Stomach (tissue), 9 donors: Measurements from ENCODE around the gene WNT9B. TPM values are rescaled to one million over a fixed set of nuclear protein-coding genes. Genes with fewer than 3 reads are reported as not detected.

Source experiments
- DNase-seq, 2 donors: peaks; one replicate each; pipeline versions ENCODE4 v3.0.0 to v3.0.0-alpha.2; 2013 to 2019
- H3K27ac ChIP-seq, 5 donors: fragments of 200-600 bp in 4 of 5; sonication (generic) in 4 of 5; one replicate each; pipeline ENCODE4 v1.5.1; 2013 to 2019; ENCODE audit warnings: mild to moderate bottlenecking in 1 of 5, moderate library complexity in 1 of 5
- H3K27me3 ChIP-seq, 3 donors: fragments of 200-600 bp; sonication (generic); one replicate each; pipeline ENCODE4 v1.5.1; 2017 to 2019; ENCODE audit warnings: mixed run types in 1 of 3
- H3K36me3 ChIP-seq, 4 donors: fragments of 200-600 bp; sonication (generic); 1 replicate in 3 of 4; 2 replicates in 1 of 4; pipeline ENCODE4 v1.5.1; 2016 to 2019
- H3K4me1 ChIP-seq, 4 donors: fragments of 200-600 bp; sonication (generic); one replicate each; pipeline ENCODE4 v1.5.1; 2016 to 2019
- H3K4me3 ChIP-seq, 4 donors: fragments of 200-600 bp; sonication (generic) in 3 of 4; one replicate each; pipeline ENCODE4 v1.5.1; 2016 to 2019; ENCODE audit warnings: mild to moderate bottlenecking in 1 of 4
- H3K9me3 ChIP-seq, 4 donors: fragments of 200-600 bp; sonication (generic); one replicate each; pipeline ENCODE4 v1.5.1; 2016 to 2019
- CTCF ChIP-seq, 7 experiments: fragments of 450-650 bp in 4 of 7; fragments of 200-600 bp in 3 of 7; sonication (generic) in 3 of 7; IDR thresholded peaks; one replicate each; pipeline ENCODE4 v1.5.1; 2016 to 2019; ENCODE audit warnings: antibody characterized with exemption in 7 of 7, control low read depth in 2 of 7, mild to moderate bottlenecking in 1 of 7
- EP300 ChIP-seq: sonication (generic); formaldehyde crosslinking; IDR thresholded peaks from one replicate; pipeline ENCODE4 v1.6.1; 2017; ENCODE audit warnings: antibody characterized with exemption
- POLR2A ChIP-seq, 4 donors: fragments of 450-650 bp; IDR thresholded peaks; one replicate each; pipeline ENCODE4 v1.6.1; 2016; ENCODE audit warnings: antibody characterized with exemption in 4 of 4, control low read depth in 2 of 4, mild to moderate bottlenecking in 1 of 4, moderate library complexity in 1 of 4
- POLR2AphosphoS5 ChIP-seq, 3 donors: sonication (generic); formaldehyde crosslinking; IDR thresholded peaks; one replicate each; pipeline ENCODE4 v1.6.1; 2016; ENCODE audit warnings: antibody characterized with exemption in 3 of 3
- WGBS, 5 donors: extraction: QIAGEN DNeasy Blood & Tissue Kit in 3 of 5; methylation state at CpG; one replicate each; pipeline versions ENCODE4 v1.1.5 to v1.1.7; 2013 to 2018; 5-methylcytosine and 5-hydroxymethylcytosine counted together
- intact Hi-C: fragments of 100-400 bp; cut with DNase I; formaldehyde crosslinking; loops from one replicate; pipeline ENCODE4 v1.15.1; 2023; ENCODE audit warnings: low total_unique reads
- polyA plus RNA-seq, 3 donors: library from polyadenylated mRNA; stranded (reverse); fragments of 200-250 nt; gene quantifications; one replicate each; pipeline ENCODE4 v1.2.3, GENCODE V29; 2013
- total RNA-seq, 5 donors: library from RNA; depleted of rRNA; stranded (reverse); fragments of >200 nt; gene quantifications; one replicate each; pipeline versions ENCODE4 v1.1.0 to v1.2.3, GENCODE V29; 2014 to 2016
- donor health status: healthy with polysubstance abuse.
- donor health status: Bipolar disorder and iron deficiency.
- donor health status: healthy.

The WNT9B gene
- total and polyA plus RNA-seq, 8 donors: 0.05 TPM; not detected in 7

DNA sequence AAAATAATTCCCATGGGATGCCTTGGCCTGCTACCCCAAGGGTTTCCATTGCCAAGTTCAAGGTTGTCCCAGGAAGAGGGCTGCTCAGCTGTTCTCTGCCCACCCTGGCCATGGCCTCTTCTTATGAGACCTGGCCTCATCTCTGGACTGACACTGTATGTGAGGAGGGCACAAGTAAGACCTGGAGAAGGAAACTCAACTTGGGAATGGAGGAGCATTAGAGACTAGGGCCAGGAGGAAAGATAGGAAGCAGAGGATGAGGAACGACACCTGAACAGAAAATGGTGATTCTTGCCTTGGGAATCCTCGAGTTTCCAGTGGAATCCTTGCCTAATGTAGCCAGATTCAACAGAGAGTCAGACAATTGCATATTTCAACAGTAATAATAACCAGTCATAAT lies 47.0 kb downstream of the WNT9B start:
- Histone ChIP-seq H3K36me3 (no peaks in the 10 kb centered on the region), H3K9me3 (peaks cover 0 to 9% (median 6%) of the 10 kb centered on the region in 4 donors), H3K27ac (no peak overlapping the region), H3K27me3 (peaks cover 0 to 32% (median 19%) of the 10 kb centered on the region in 3 donors), H3K4me3 (no peak overlapping the region), H3K4me1 (no peaks in the 10 kb centered on the region)
- intact Hi-C loops: no loop called here
- no peak for TF ChIP-seq POLR2A (IDR thresholded peaks at IDR 0.05)
- no peak for TF ChIP-seq EP300
- no peak for TF ChIP-seq POLR2AphosphoS5 (IDR thresholded peaks at IDR 0.05)
- TF ChIP-seq CTCF (IDR thresholded peaks at IDR 0.05): no peak
- 50 to 75% (median 63%) methylated on average over 2 of the region's 2 CpGs for WGBS, 5 donors
- DNase-seq: no peak

GRCh38 chr17:46898860-46899259 lies 47.5 kb downstream of the WNT9B start:
- DNase-seq: no peak
- intact Hi-C loops: no loop called here
- Histone ChIP-seq H3K27ac (no peak overlapping the region), H3K27me3 (peaks cover 0 to 32% (median 14%) of the 10 kb centered on the region in 3 donors), H3K36me3 (no peaks in the 10 kb centered on the region), H3K4me1 (no peaks in the 10 kb centered on the region), H3K4me3 (no peak overlapping the region), H3K9me3 (peaks cover 0 to 9% (median 6%) of the 10 kb centered on the region in 4 donors)
- TF ChIP-seq POLR2A (IDR thresholded peaks at IDR 0.05): no peak
- 89 to 97% (median 96%) methylated on average over 5 of the region's 5 CpGs for WGBS, 5 donors

DNA sequence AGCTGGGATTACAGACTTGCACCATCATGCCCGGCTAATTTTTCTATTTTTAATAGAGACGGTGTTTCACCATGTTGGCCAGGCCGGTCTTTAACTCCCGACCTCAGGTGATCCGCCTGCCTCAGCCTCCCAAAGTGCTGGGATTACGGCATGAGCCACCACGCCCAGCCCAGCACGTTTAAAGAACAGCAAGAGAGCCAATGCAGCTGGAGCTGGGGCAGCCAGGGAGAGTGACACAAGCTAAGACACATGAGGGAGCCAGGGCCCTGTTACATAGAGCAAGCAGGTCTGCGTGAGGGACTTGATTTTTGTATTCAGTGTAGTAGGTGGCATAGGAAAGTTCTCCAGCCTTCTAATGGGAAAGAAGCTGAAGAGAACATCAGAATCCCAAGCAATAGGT lies 49.9 kb downstream of the WNT9B start:
- H3K9me3 ChIP-seq: peaks cover 0 to 9% (median 6%) of the 10 kb centered on the region in 4 donors
- intact Hi-C loops: no loop called here
- no peaks in the 10 kb centered on the region for H3K4me1 ChIP-seq
- H3K27ac ChIP-seq: no peak overlapping the region
- no peaks in the 10 kb centered on the region for H3K36me3 ChIP-seq
- 65 to 81% (median 74%) methylated on average over 9 of the region's 9 CpGs for WGBS, 5 donors
- TF ChIP-seq CTCF (IDR thresholded peaks at IDR 0.05) (no peak), POLR2AphosphoS5 (IDR thresholded peaks at IDR 0.05) (no peak), POLR2A (IDR thresholded peaks at IDR 0.05) (no peak), EP300 (no peak)
- H3K4me3 ChIP-seq: no peak overlapping the region
- peaks cover 0 to 20% (median 0%) of the 10 kb centered on the region in 3 donors for H3K27me3 ChIP-seq
- DNase-seq: no peak

DNA sequence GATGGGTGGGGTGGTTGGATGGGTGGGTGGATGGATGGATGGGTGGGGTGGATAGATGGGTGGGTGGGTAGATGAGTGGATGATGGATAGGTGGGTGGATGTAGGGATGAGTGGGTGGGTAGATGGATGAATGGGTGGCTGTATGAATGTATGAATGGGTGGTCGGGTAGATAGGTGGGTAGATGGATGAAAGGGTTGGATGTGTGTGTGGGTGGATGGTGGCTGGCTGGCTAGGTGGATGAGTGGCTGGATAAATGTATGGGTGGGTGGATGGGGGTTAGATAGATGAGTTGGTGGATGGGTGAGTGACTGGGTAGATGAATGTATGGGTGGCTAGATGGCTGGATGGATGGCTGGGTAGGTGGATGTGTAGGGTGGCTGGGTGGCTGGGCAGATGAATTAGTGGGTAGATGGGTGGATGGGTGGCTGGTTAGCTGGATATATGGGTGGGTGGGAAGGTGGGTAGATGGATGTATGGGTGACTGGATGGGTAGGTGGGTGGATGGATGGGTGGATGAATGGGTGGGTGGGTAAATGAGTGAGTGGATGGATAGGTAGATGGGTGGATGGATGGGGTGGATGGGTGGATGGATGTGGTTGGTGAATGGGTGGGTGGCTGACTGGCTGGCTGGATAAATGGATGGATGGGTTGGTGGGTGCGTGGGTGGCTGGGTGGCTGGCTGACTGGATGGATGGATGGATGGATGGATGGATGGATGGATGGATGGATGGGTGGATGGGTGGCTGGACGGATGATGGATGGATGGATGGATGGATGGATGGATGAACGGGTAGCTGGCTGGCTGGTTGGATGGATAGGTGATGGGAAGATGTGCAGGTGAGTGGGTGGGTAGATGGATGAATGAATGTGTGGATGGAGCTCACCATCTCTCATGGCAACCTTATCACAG lies 52.6 kb downstream of the WNT9B start:
- H3K4me3 ChIP-seq: no peak overlapping the region
- H3K27me3 ChIP-seq: peaks cover 0 to 16% (median 0%) of the 10 kb centered on the region in 3 donors
- peaks cover 0 to 2% (median 2%) of the 10 kb centered on the region in 4 donors for H3K9me3 ChIP-seq
- intact Hi-C loops: no loop called here
- 84 to 87% (median 86%) methylated on average over 4 of the region's 4 CpGs for WGBS, 5 donors
- no peaks in the 10 kb centered on the region for H3K36me3 ChIP-seq
- H3K27ac ChIP-seq: no peak overlapping the region
- TF ChIP-seq EP300: no peak
- no peak for TF ChIP-seq POLR2AphosphoS5 (IDR thresholded peaks at IDR 0.05)
- TF ChIP-seq CTCF (IDR thresholded peaks at IDR 0.05): no peak
- TF ChIP-seq POLR2A (IDR thresholded peaks at IDR 0.05): no peak
- no peaks in the 10 kb centered on the region for H3K4me1 ChIP-seq
- DNase-seq: no peak
